Left renal pelvis (tissue), 4 donors: ENCODE results near the gene ATP11A. TPM values are rescaled to one million over a fixed set of nuclear protein-coding genes. Genes with fewer than 3 reads are reported as not detected.
"Not testable (repeated sequence)": the region's sequence is repeated elsewhere in the genome, so short reads cannot be mapped to it uniquely, and the experiment has no call there.

Experiments
- DNase-seq, 4 donors: peaks; one replicate each; pipeline ENCODE4 v3.0.0-alpha.2; 2013; ENCODE audit warnings: low read depth in 4 of 4, low spot score in 3 of 4
- polyA plus RNA-seq, 4 donors: library from polyadenylated mRNA; unstranded; fragments of 120-200 nt; gene quantifications; one replicate each; pipeline ENCODE4 v1.2.1, GENCODE V29; 2013; ENCODE audit not compliant: insufficient read length in 4 of 4

ATP11A gene
- polyA plus RNA-seq, 4 donors = 26.6 to 49.9 (median 46.8) TPM

- DNase-seq = no peak
Measured at GRCh38 chr13:112870737-112871287, 181.0 kb downstream of the ATP11A start.

- DNase-seq = no peak
Measured at GRCh38 chr13:112871742-112872141, 181.9 kb downstream of the ATP11A start.

- not testable (repeated sequence) for DNase-seq
Measured at GRCh38 chr13:112872657-112873631, 183.1 kb downstream of the ATP11A start.

- DNase-seq = peak in 1 of 4 donors; percentile 48
Measured at GRCh38 chr13:112873851-112874750, 184.3 kb downstream of the ATP11A start.

GRCh38 chr13:112874751-112875300 lies 185.0 kb downstream of the ATP11A start:
- no peak for DNase-seq

GRCh38 chr13:112875627-112876026 lies 185.8 kb downstream of the ATP11A start:
- DNase-seq = no peak

GRCh38 chr13:112876305-112877000 lies 186.6 kb downstream of the ATP11A start:
- DNase-seq = no peak

- no peak for DNase-seq
Measured at GRCh38 chr13:112877066-112877465, 187.2 kb downstream of the ATP11A start.

- DNase-seq = no peak
Measured at GRCh38 chr13:112877539-112877938, 187.7 kb downstream of the ATP11A start.

- no peak for DNase-seq
Measured at GRCh38 chr13:112877976-112878955, 188.4 kb downstream of the ATP11A start.

- DNase-seq = no peak
Measured at GRCh38 chr13:112879283-112879833, 189.5 kb downstream of the ATP11A start.

- no peak for DNase-seq
Measured at GRCh38 chr13:112880221-112880641, 190.4 kb downstream of the ATP11A start.

- no peak for DNase-seq
Measured at GRCh38 chr13:112880976-112881540, 191.2 kb downstream of the ATP11A start.

- no peak for DNase-seq
Measured at GRCh38 chr13:112881656-112882554, 192.1 kb downstream of the ATP11A start.

- DNase-seq = no peak
Measured at GRCh38 chr13:112882555-112883024, 192.8 kb downstream of the ATP11A start.

- no peak for DNase-seq
Measured at GRCh38 chr13:112883241-112883945, 193.6 kb downstream of the ATP11A start.
